CD14-positive monocyte (primary cell): Measurements from ENCODE around the gene APBA2. TPM values are rescaled to one million over a fixed set of nuclear protein-coding genes. Genes with fewer than 3 reads are reported as not detected.

ENCODE experiments used
- DNase-seq, 3 donors: peaks; one replicate each; pipeline ENCODE4 v3.0.0-alpha.2; 2011 to 2022
- H2AFZ ChIP-seq: 2 replicates; pipeline ENCODE4 v1.6.0; 2012; ENCODE audit warnings: mild to moderate bottlenecking, low read depth, low read length, inconsistent platforms; ENCODE audit not compliant: insufficient read depth, poor library complexity, severe bottlenecking
- H3K27ac ChIP-seq, 2 donors: 1 replicate in 1 of 2; 2 replicates in 1 of 2; pipeline ENCODE4 v1.5.1; 2012 to 2013; ENCODE audit warnings: low read length in 2 of 2, control low read depth in 1 of 2, inconsistent platforms in 1 of 2, low read depth in 1 of 2, mild to moderate bottlenecking in 1 of 2
- H3K27me3 ChIP-seq, 2 donors: one replicate each; pipeline versions ENCODE4 v1.6.0 to v1.6.1; 2011 to 2013; ENCODE audit warnings: low read length in 2 of 2; ENCODE audit not compliant: control insufficient read depth in 2 of 2, insufficient read depth in 2 of 2
- H3K36me3 ChIP-seq, 2 donors: replicated peaks in 1 of 2; 1 replicate in 1 of 2; 2 replicates in 1 of 2; pipeline versions ENCODE4 v1.5.1 to v1.6.1; 2012 to 2013; ENCODE audit warnings: low read length in 2 of 2, control low read depth in 1 of 2, inconsistent platforms in 1 of 2, mild to moderate bottlenecking in 1 of 2; ENCODE audit not compliant: insufficient read depth in 2 of 2, control insufficient read depth in 1 of 2
- H3K4me1 ChIP-seq, 2 donors: 1 replicate in 1 of 2; 2 replicates in 1 of 2; pipeline versions ENCODE4 v1.5.1 to v1.6.1; 2012 to 2013; ENCODE audit warnings: low read length in 2 of 2, control low read depth in 1 of 2, inconsistent platforms in 1 of 2, mild to moderate bottlenecking in 1 of 2, moderate library complexity in 1 of 2; ENCODE audit not compliant: insufficient read depth in 2 of 2, control insufficient read depth in 1 of 2
- H3K4me2 ChIP-seq: replicated peaks from 2 replicates; pipeline ENCODE3; 2012; ENCODE audit warnings: low read length, moderate library complexity, mild to moderate bottlenecking; ENCODE audit not compliant: poor library complexity, severe bottlenecking; ENCODE audit errors: extremely low read depth
- H3K4me3 ChIP-seq, 3 experiments: fragments of 200-600 bp in 1 of 3; sonication (generic) in 1 of 3; replicated peaks in 1 of 3; 1 replicate in 2 of 3; 2 replicates in 1 of 3; pipeline ENCODE4 v1.5.1; 2011 to 2013; ENCODE audit warnings: low read length in 3 of 3, mild to moderate bottlenecking in 3 of 3, control low read depth in 2 of 3, low read depth in 2 of 3, inconsistent platforms in 1 of 3, moderate library complexity in 1 of 3
- H3K79me2 ChIP-seq: 2 replicates; pipeline ENCODE4 v1.6.0; 2012; ENCODE audit warnings: mild to moderate bottlenecking, control low read depth, inconsistent platforms, low read length, moderate library complexity; ENCODE audit not compliant: insufficient read depth
- H3K9ac ChIP-seq: 2 replicates; pipeline ENCODE4 v1.6.0; 2017; ENCODE audit warnings: low read length, mild to moderate bottlenecking; ENCODE audit not compliant: insufficient read depth, poor library complexity, severe bottlenecking
- H3K9me3 ChIP-seq, 2 donors: replicated peaks in 1 of 2; 1 replicate in 1 of 2; 2 replicates in 1 of 2; pipeline versions ENCODE4 v1.5.1 to v1.6.1; 2012 to 2013; ENCODE audit warnings: low read length in 2 of 2, control low read depth in 1 of 2; ENCODE audit not compliant: control insufficient read depth in 1 of 2, insufficient read depth in 1 of 2
- H4K20me1 ChIP-seq: 2 replicates; pipeline ENCODE4 v1.6.0; 2012; ENCODE audit warnings: mild to moderate bottlenecking, low read length, control low read depth, moderate library complexity; ENCODE audit not compliant: insufficient read depth
- H3K27ac Mint-ChIP-seq, 7 donors: one replicate each; pipeline ENCODE4 v1.8.0; 2020; ENCODE audit warnings: mild to moderate bottlenecking in 7 of 7, mixed read lengths in 7 of 7, moderate library complexity in 6 of 7, inconsistent platforms in 2 of 7
- H3K27me3 Mint-ChIP-seq, 3 donors: one replicate each; pipeline ENCODE4 v1.8.0; 2021 to 2022; ENCODE audit warnings: low read depth in 3 of 3, mild to moderate bottlenecking in 3 of 3, mixed read lengths in 3 of 3, moderate library complexity in 3 of 3, inconsistent platforms in 1 of 3
- H3K36me3 Mint-ChIP-seq, 2 donors: one replicate each; pipeline ENCODE4 v1.8.0; 2020; ENCODE audit warnings: mixed read lengths in 2 of 2, inconsistent platforms in 1 of 2, mild to moderate bottlenecking in 1 of 2
- H3K4me1 Mint-ChIP-seq: one replicate; pipeline ENCODE4 v1.8.0; 2020; ENCODE audit warnings: mild to moderate bottlenecking, mixed read lengths
- H3K4me3 Mint-ChIP-seq, 2 donors: one replicate each; pipeline ENCODE4 v1.8.0; 2020; ENCODE audit warnings: mild to moderate bottlenecking in 2 of 2, mixed read lengths in 2 of 2, moderate library complexity in 1 of 2
- H3K9me3 Mint-ChIP-seq, 7 donors: one replicate each; pipeline ENCODE4 v1.8.0; 2020 to 2022; ENCODE audit warnings: mixed read lengths in 7 of 7, mild to moderate bottlenecking in 6 of 7, moderate library complexity in 6 of 7, inconsistent platforms in 2 of 7
- CTCF ChIP-seq: fragments of 200-600 bp; IDR thresholded peaks from one replicate; pipeline ENCODE4 v1.8.0; 2022; ENCODE audit warnings: antibody characterized with exemption, mild to moderate bottlenecking
- WGBS: methylation state at CpG from one replicate; pipeline ENCODE4 v1.1.5; 2013; ENCODE audit warnings: missing lambda C conversion rate; ENCODE audit not compliant: insufficient coverage; 5-methylcytosine and 5-hydroxymethylcytosine counted together
- intact Hi-C, 2 donors: fragments of 100-400 bp; cut with micrococcal nuclease; formaldehyde crosslinking; loops; one replicate each; pipeline versions ENCODE4 v1.15.0 to v1.15.1; 2023
- polyA plus RNA-seq, 3 donors: library from polyadenylated mRNA; depleted of rRNA in 1 of 3; unstranded in 2 of 3; stranded (reverse) in 1 of 3; fragments of 300-500 nt in 2 of 3; fragments of >200 nt in 1 of 3; fragmentation: Illumina TruSeq in 2 of 3; gene quantifications; 1 replicate in 2 of 3; 2 replicates in 1 of 3; pipeline ENCODE4 v1.2.3, GENCODE V29; 2012 to 2021

Gene APBA2
- polyA plus RNA-seq, 3 donors: 0.30 TPM; not detected in 2

GRCh38 chr15:28892789-28893610 lies 7.2 kb downstream of the APBA2 start:
- Mint-ChIP-seq H3K4me3 (no peak overlapping the region), H3K9me3 (peaks cover 0 to 2% (median 0%) of the 10 kb centered on the region in 7 donors), H3K36me3 (no peaks in the 10 kb centered on the region), H3K27me3 (peaks cover 8 to 23% (median 20%) of the 10 kb centered on the region in 3 donors), H3K4me1 (peaks cover 6% of the 10 kb centered on the region), H3K27ac (no peak overlapping the region)
- Histone ChIP-seq H3K4me2 (no peak overlapping the region), H2AFZ (no peak overlapping the region), H3K4me1 (no peaks in the 10 kb centered on the region), H3K27ac (no peak overlapping the region), H3K36me3 (no peaks in the 10 kb centered on the region), H3K9me3 (no peaks in the 10 kb centered on the region), H3K4me3 (no peak overlapping the region), H4K20me1 (no peaks in the 10 kb centered on the region), H3K27me3 (peaks cover 0 to 6% of the 10 kb centered on the region in 2 donors), H3K79me2 (no peaks in the 10 kb centered on the region), H3K9ac (no peak overlapping the region)
- WGBS: 44% methylated on average over 12 of the region's 12 CpGs
- intact Hi-C loops: no loop called here
- no peak for DNase-seq
- no peak for TF ChIP-seq CTCF

GRCh38 chr15:28894631-28895030 lies 8.9 kb downstream of the APBA2 start:
- Mint-ChIP-seq H3K27me3 (peaks cover 3 to 15% (median 13%) of the 10 kb centered on the region in 3 donors), H3K36me3 (no peaks in the 10 kb centered on the region), H3K9me3 (peaks cover 0 to 2% (median 0%) of the 10 kb centered on the region in 7 donors), H3K4me1 (peaks cover 6% of the 10 kb centered on the region), H3K4me3 (no peak overlapping the region), H3K27ac (peak overlapping the region in 1 of 7 donors; percentile 66)
- Histone ChIP-seq H3K36me3 (no peaks in the 10 kb centered on the region), H3K4me2 (no peak overlapping the region), H2AFZ (no peak overlapping the region), H3K27ac (no peak overlapping the region), H3K9ac (no peak overlapping the region), H3K79me2 (no peaks in the 10 kb centered on the region), H3K9me3 (no peaks in the 10 kb centered on the region), H3K27me3 (no peaks in the 10 kb centered on the region), H3K4me3 (no peak overlapping the region), H3K4me1 (no peaks in the 10 kb centered on the region), H4K20me1 (no peaks in the 10 kb centered on the region)
- intact Hi-C loops: no loop called here
- WGBS: 92% methylated on average over 13 of the region's 13 CpGs
- no peak for DNase-seq
- TF ChIP-seq CTCF: no peak
